GM12864 (cell line): ENCODE measurements around the gene LPCAT3.
A peak's percentile ranks its signal among the peaks of the same experiment; 100 is the strongest.

Source experiments
- DNase-seq: peaks from one replicate; pipeline ENCODE4 v3.0.0-alpha.2; 2011; ENCODE audit warnings: low read depth
- H3K4me3 ChIP-seq: 2 replicates; pipeline ENCODE4 v1.5.1; 2011; ENCODE audit warnings: mild to moderate bottlenecking, low read depth, low read length, control low read depth
- TF ChIP-seq, protein P1 (sequence below): IDR thresholded peaks from 2 replicates; pipeline ENCODE4 v1.5.1; 2011; ENCODE audit warnings: low read depth, mild to moderate bottlenecking, moderate library complexity, low read length, control low read depth, inconsistent platforms; ENCODE audit errors: missing control alignments

The LPCAT3 gene

DNA sequence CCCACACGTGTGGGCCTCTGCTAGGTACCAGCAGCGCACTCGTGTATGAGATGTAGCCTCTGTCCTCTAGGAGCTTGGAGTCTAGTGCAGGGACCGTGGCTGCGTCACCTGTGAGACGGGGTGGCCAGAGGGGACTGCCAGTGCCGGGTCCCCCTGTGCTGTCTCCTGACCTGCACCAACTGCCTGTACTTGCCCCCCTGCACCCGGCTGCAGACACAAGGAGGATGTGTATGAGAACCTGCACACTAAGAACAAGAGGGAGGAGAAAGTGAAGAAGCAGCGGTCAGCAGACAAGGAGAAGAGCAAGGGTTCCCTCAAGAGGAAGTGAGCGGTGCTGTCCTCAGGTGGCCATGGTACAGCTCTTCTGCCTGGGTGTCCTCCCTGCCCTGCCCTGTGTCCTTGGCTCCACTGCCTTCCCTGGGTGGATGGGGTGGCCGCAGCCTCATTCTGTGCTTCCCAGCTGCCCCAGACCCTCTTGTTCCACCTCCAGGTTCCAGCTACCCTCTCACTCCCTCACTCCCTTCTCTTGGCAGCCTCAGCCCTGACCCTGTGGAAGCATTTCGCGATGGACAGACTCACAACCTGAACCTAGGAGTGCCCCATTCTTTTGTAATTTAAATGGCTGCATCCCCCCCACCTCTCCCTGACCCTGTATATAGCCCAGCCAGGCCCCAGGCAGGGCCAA is 57.5 kb downstream of the LPCAT3 start:
- H3K4me3 ChIP-seq, result peak overlapping the region; percentile 33
- TF ChIP-seq, protein P1, sequence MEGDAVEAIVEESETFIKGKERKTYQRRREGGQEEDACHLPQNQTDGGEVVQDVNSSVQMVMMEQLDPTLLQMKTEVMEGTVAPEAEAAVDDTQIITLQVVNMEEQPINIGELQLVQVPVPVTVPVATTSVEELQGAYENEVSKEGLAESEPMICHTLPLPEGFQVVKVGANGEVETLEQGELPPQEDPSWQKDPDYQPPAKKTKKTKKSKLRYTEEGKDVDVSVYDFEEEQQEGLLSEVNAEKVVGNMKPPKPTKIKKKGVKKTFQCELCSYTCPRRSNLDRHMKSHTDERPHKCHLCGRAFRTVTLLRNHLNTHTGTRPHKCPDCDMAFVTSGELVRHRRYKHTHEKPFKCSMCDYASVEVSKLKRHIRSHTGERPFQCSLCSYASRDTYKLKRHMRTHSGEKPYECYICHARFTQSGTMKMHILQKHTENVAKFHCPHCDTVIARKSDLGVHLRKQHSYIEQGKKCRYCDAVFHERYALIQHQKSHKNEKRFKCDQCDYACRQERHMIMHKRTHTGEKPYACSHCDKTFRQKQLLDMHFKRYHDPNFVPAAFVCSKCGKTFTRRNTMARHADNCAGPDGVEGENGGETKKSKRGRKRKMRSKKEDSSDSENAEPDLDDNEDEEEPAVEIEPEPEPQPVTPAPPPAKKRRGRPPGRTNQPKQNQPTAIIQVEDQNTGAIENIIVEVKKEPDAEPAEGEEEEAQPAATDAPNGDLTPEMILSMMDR, result peak; percentile 63
- no peak for DNase-seq

DNA sequence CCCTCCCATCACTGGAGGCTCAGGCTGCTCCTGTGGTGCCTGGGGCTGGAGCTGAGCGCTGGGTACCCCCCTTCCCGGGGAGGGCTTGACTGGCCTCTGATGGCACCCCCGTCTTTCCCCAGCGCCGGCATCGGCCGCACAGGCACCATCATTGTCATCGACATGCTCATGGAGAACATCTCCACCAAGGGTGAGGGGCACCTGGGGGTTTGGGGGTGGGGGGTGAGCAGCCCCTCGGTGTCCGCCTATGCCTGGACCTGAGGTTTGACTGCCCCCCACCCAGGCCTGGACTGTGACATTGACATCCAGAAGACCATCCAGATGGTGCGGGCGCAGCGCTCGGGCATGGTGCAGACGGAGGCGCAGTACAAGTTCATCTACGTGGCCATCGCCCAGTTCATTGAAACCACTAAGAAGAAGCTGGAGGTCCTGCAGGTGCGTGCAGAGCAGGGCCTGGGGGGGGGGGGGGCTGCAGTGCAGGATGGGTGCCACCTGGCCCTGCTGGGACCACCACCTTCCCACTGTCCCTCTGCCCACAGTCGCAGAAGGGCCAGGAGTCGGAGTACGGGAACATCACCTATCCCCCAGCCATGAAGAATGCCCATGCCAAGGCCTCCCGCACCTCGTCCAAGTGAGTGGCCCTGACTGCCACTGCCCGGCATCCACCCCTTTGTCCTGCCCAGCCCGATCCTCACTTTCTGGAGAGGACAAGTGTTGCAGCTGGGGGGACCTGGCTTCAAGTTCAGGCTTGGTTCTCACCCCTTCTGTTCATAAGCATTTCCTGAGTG is 58.3 kb downstream of the LPCAT3 start:
- DNase-seq, result no peak
- H3K4me3 ChIP-seq, result peak overlapping the region; percentile 93
- TF ChIP-seq, protein P1, result no peak

DNA sequence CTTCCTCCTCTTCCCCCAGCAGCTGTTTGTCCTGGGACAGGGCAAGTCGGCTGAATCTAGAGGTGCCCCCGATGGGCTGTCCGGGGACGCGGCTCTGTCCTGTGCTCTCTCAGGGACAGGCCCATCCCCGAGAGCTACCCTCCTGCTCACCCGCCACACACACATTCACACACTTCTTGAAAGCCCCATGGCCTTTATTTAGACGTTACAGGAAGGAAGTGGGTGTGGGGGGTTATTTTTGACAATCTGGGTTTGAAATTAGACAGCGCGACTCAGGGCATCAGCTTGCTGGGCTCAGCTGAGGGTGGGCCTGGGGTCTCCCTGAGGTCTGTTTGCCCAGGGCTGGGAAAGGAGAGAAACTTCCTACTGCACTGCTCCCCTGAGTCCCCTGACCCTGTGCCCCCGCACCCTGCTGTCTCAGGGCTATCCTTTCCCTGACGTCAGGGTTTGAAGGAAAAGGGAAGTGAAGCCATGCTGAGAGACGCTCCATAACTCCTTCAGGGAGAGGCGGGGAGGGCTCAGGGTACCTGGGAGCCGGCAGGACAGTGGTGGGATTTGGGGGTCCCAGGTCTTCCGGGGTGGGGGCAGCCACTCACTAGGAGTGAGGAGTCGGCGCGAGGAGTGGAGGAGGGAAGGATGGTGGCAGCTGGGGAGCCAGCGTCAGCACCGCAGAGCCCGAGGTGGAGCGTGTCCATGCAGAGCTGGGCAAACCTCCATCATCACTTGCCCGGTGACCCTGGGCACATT is 59.0 kb downstream of the LPCAT3 start:
- DNase-seq, result peak; percentile 84
- TF ChIP-seq, protein P1, result no peak
- H3K4me3 ChIP-seq, result peak overlapping the region; percentile 93

DNA sequence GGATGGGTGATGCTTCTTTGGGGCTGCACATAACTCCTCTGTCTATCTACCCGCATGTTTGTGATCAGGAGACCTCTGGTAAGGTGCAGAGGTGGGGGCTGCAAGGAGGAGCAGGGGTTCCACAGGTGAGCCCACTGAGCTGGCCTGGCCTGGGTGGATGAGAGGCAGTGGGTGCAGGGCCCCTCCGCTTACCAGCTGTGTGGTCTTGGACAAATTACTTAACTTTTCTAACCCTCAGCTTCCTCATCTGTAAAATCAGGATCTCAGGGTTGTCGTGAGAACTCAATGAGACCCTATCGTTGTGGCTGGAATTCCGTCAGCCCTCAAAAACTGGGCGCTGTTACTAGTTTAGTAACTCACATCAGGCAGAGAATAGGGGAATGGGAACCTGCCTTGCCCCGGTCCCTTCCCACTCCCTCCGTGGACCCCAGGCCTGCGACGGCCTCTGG is 59.6 kb downstream of the LPCAT3 start:
- TF ChIP-seq, protein P1, result no peak
- DNase-seq, result no peak
- H3K4me3 ChIP-seq, result peak overlapping the region; percentile 93

DNA sequence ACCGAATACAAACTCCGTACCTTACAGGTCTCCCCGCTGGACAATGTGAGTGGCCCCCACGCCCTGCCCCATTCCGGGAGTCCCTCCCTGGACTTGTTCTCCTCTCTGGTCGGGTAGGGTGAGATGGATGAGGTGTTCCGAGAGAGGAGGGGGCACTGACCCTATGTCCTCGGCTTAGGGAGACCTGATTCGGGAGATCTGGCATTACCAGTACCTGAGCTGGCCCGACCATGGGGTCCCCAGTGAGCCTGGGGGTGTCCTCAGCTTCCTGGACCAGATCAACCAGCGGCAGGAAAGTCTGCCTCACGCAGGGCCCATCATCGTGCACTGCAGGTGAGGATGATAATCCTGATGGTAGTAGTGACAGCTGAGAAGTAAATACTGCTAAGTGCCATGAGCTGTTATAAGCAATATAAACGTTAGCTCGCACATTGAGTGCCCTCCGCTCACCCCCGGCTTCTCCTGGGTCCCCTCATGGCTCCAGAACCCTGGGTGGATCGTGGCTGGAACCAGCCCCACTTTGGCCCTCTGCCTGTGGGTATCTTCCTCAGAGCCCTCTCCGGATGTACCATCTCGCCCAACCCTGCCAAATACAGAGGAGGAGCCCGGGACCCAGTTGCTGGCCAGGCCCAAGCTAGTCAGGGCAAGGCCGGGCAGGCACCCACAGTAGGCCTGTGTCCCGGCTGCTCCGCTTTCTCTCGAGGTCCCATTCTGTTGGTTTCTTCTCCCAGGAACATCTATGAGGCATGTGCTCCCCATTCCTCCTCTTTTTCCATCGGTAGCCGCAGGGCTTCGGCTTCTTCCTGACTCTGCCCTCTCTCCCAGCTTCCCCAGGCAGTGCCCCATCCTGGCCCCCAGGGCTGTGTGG is 60.3 kb downstream of the LPCAT3 start:
- H3K4me3 ChIP-seq, result peak overlapping the region; percentile 93
- TF ChIP-seq, protein P1, result no peak

DNA sequence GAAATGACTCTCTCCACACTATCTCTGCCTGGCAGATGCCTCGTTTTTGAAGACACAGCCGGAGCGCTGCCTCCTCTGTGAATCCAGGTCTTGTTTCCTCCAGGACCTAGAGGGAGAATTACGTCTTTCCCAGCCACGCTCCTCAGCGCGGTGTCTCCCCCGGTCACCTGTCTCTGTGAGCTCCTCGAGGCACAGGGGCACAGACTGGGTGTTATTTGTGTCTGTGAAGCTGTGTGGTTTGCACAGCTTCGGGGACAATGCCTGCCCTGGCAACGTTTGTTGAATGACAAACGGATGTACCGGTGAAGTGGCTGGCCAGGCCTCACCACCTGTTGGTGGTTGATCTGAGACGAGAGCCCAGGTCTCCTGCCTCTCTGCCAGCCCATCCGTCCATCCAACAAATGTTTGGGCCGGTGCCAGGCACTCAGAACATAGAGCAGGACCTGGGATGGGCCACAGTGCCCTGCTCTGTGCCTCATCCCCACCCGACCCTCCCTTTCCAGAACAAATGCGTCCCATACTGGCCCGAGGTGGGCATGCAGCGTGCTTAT is 61.0 kb downstream of the LPCAT3 start:
- H3K4me3 ChIP-seq, result peak overlapping the region; percentile 93
- TF ChIP-seq, protein P1, result no peak
- DNase-seq, result no peak

More for the DNA sequence above, 60.3 kb downstream of the LPCAT3 start:
- DNase-seq, result no peak
